Central memory CD4-positive, alpha-beta T cell (primary cell): ENCODE data around the gene IL13.
A peak's percentile ranks its signal among the peaks of the same experiment; 100 is the strongest.

Experiments used
- DNase-seq: peaks from one replicate; pipeline ENCODE4 v3.0.0; 2022

Gene IL13

DNA sequence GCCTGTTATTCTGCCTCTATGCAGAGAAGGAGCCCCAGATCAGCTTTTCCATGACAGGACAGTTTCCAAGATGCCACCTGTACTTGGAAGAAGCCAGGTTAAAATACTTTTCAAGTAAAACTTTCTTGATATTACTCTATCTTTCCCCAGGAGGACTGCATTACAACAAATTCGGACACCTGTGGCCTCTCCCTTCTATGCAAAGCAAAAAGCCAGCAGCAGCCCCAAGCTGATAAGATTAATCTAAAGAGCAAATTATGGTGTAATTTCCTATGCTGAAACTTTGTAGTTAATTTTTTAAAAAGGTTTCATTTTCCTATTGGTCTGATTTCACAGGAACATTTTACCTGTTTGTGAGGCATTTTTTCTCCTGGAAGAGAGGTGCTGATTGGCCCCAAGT, 15.5 kb downstream of the IL13 start:
- no peak for DNase-seq

DNA sequence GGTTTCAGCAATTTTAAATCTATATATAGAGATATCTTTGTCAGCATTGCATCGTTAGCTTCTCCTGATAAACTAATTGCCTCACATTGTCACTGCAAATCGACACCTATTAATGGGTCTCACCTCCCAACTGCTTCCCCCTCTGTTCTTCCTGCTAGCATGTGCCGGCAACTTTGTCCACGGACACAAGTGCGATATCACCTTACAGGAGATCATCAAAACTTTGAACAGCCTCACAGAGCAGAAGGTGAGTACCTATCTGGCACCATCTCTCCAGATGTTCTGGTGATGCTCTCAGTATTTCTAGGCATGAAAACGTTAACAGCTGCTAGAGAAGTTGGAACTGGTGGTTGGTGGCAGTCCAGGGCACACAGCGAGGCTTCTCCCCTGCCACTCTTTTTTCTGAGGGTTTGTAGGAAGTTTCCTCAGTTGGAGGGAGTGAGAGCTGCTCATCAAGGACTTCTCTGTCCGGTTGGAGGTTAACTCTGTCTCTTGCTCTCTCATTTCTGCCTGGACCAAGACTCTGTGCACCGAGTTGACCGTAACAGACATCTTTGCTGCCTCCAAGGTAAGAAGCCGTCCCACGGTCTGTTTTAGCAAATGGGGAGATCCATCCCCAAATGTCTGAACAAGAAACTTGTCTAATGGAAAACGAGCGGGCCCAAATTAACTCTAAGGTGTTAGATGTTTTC, 16.1 kb downstream of the IL13 start, which contains the start of gene IL4:
Gene IL4, plus strand, starts transcription at position 51 of the 692 bp plus-strand sequence. Its CDS starts 62 bp downstream, at position 113.
- DNase-seq = no peak

DNA sequence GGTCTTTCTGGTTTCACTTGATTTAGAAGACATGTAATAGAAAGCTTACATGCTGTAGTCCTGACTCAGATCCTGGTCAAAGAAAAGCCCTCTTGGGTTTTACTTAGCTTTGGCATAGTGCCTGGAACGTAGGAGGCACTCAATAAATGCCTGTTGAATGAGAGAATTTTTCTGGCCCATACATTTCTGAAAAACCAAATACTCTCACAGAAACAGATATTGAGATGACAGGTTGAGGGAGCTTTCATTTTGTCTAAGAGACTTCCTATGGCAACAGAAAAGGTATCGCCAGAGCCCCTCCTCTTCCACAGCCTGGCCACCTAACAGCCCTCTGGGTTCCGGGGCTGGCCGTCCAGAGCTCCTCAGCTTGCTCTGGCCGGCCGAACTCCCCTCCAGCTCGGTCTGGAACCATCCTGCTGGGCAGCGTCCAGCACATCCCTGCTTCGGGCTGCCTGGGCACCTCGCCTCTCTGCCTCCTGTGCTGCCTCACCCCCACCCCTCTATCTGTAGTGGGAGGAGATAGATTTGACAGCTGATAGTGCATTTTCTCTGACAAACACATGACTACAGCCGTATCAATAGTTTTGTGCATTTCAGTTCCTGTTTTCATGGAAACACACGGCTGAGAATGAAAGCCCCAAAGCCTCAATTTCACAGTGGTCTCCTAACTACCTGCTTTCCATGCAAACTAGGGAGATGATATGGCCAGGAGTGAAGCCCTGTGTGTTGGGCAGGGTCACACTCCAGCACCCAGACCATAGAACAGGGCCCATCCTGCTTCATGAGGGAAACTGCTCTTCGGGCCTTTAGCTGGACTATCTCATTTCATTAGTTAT, 16.9 kb downstream of the IL13 start:
- no peak for DNase-seq

DNA sequence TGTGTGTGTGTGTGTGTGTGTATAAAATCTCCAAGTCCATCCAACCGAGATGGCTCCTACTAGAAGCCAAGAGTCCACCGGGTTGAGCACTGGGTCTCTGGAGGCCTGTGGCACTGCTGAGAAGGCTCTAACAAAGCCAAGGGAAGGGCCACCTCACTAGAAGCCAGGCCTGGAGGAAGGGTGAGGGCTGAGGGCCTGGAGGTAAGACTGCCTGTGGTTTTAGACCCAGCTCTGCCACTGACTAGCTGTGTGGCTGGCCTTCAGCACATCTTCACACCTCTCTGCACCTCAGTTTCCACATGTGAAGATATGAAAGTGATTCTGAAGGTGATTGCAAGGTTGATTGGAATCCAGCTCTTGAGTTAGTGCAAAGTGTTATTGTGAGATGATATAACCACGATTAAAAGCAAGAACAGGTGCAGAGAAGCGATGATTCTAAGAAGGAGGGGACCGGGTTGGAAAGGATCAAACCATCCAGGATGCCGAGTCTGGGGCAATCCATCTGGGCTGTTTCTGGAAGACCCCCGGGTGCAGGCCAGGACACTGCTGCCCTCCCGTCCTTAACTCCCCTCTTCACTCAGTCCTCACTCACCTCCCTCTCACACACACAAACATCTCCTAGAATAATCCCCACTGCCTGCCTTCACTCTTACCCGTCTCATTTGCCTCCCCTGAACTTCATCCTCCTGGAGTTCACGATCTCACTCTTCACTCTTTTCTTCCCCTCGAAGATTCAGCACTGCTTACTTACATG, 18.1 kb downstream of the IL13 start:
- DNase-seq = no peak

DNA sequence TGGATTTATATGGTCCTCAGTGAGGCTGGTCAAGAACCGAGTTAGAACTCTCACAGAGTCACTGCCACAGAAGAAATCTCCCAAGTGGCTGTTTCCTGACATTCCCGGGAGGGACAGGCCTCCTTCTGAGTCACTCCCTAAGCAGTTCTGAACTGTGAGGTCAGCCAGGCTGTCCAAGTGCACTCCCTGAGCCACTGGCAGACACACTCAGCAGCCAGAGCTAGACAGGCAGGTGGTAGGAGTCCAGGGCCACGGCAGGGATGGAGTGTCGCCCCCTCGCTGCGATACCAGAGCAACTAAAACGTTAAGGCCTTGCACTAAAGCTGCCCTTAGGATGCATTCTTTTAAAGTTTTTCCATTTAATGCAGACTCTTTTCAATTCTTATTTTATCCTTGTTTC, 19.2 kb downstream of the IL13 start:
- no peak for DNase-seq

DNA sequence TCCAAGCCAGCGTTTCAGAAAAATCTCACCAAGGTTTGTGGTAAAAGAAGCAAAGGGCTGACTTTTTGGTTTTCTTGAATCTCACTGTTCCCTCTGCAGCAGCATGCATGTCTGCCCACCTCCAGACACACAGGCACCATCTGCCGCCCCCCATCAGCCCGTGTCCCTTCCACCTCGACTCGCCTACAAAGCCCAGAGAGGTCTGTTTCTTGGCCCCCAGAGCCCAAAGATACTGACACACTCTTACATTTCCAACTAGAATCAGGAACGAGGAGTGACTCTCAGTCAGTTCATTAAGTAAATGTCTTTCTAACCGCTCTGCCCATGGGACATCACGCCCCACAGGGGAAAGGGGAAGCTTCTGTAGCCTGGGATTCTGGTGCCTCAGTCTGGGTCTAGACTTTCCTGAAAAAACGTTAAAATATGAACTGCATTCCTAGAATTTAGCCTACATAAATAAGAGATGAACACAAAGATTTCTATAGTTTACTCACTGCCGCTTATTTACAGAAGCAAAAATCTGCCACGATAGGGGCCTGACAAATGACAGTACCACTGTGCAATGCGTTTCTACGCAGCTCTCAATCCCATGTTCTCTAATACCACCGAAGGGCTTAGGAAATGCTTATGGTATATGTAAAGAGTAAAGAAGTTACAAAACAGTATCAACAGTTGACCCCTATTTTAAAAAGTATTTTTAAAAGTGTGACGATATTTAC, 19.9 kb downstream of the IL13 start:
- DNase-seq = no peak

DNA sequence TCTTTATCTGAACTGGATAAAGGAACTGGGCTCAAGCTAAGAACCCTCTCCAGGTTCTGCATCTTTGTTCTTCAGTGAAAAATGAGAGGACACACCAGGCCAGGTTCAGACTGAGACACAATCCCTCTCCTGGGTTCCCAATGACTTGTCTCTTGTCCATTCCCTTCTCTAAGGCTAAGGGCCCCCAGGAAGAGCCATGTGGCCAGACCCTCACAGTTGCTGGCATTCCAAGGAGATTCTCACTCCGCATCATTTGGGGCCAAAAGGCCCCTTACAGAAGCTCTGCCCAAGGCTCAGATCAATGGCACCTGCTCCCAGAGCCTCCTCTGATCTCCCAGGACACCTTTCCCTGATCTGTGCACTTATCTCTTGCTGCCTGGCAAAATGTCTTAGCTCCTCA, 20.8 kb downstream of the IL13 start:
- DNase-seq = no peak

DNA sequence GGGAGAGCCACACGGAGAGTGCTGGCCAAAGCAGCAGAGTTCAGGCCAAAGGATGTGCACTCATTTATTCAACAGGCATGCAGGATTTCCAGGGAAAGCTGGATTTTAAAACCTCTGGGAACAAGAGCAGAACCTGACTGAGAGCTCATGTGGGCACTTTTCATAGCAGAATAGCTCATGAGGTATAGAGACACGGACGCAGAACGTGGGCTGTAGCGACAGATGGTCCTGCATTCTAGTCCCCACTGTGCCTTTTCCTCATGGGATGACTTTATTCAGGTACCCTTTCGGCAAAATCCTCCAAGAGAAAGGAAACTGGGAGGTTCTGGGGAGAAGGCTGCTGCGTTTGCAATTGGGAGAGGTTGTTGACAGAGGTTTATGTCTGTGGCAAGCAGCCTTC, 21.2 kb downstream of the IL13 start:
- DNase-seq = no peak

DNA sequence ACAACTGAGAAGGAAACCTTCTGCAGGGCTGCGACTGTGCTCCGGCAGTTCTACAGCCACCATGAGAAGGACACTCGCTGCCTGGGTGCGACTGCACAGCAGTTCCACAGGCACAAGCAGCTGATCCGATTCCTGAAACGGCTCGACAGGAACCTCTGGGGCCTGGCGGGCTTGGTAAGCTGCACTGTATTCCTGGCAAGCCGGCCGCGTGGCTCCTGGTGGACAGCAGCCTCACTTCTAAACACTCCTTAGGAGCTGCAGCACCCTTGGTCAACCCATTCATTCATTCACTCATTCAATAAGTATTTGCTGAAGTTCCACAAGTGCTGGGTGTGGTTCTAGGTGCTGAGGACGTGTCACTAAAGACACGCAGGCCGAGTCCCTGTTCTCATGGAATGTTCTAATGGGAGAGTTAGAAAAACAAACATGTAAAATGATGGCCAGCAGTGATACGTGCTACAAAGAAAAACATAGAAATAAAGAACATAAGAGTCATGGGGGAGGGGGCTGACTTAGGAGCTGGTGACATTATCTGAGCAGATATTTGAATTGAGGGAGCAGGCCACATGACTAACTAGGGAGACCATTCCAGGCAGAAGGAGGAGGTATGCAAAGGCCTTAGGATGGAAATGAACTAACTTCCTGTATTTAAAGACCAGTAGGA, 21.9 kb downstream of the IL13 start:
- DNase-seq = no peak

DNA sequence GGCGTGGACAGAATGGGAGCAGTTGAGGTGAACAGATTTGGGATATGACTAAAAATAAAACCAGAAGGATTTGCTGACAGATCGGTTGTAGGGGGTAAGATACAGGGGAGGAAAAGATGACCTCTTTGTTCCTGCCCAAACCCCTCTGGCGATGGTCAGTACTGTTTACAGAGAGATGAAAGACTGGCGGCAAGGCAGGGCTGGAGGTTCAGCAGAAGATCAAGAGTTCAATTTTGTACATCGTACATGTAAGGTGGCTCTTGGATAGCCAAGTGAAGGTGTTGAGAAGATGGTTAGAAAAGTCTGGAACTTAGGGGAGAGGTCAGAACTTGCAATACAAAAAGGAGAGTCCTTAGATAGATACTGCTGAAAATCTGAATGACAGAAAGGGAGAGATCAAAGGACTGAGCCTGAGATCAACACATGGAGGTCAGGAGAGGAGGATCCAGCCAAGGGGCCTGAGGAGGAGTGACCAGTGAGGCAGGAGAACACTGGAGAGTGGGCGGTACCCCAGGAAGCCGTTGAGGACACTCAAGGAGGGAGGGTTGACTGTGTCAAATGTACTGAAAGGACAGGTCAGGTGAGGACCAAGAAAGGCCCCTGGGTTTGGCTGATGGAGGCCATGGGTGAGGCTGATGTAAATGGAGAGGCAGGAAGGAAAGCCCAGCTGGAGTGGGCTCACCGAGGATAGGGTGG, 23.0 kb downstream of the IL13 start:
- DNase-seq = no peak

DNA sequence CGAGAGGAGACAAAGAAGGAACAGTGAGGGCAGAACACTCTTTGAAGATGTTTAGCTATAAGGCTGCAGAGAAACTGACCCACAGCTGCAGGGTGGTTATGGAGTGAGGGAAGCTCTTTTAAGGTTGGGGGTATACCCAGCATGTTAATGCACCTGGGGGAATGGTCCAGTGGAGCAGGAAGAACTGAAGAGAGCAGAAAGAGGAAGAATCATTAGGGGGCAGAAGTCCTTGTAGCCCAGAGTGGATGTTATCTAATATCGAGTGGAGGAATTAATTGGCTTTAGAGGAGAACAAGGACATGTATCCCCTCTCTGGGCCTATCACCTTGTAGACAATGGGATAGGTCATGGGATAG, 23.5 kb downstream of the IL13 start:
- no peak for DNase-seq

DNA sequence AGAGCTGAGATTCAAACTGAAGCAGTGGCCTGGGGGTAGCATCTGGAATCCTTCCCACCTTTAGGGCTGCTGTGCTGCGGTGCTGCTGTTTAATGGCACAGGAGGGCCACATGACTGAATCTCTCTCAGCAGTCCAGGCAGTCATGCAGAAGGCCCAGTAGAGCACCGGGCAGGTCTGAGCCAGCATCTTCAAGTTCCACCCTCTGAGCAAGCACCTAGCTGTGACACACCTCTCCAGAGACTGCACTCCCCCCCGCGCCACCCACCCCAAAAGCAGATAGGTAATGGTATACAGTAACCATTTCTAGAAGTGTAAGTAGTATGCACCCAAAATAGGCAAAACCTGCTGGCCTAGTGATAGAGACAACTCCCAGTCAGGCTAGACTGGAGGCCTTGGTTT, 24.0 kb downstream of the IL13 start:
- DNase-seq = no peak

DNA sequence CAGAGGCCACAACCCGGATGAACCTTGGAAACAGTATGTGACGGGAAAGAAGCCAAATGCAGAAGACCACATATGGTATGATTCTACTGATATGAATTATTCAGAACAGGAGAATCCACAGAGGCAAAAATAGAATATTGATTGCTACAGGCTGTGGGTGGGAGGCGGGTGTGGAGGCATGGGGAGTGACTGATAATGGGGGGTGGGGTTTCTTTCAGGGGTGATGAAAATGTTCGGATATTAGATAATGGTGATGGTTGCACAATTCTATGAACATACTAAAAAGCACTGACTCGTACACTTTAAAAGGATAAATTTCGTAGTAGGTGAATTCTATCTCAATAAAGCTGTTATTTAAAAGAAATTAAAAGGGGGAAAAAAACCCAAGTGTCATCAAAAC, 26.5 kb downstream of the IL13 start:
- DNase-seq = no peak

DNA sequence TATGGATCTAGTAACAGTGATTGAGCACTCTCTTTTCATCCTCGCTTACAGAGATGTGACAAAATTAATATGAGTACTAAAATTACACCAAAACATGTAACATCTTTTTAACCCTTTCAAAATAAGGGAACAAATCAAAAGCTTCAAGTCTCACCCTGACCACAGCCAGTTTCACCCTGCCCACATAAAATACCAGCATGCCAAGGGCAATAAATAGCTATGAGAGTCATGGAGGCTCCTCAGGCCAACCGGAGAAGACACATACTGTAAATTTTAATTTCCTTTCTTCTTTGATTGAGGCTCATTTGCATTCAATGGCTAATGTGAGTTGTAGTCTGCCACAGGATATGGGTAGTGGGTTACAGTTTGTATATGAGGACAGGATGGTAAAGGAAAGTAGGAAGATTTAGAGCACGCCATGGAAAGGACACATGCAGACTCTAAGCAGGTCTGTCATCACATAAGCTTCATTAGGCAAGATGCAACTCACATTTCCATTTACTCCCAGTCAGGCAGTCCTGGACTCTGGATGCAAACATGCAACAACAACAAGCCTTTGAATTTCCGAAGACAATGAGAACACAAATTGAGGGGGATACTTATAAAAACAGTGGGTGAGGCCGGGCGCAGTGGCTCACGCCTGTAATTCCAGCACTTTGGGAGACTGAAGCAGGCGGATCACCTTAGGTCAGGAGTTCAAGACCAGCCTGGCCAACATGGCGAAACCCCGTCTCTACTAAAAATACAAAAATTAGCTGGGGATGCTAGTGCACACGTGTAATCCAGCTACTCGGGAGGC, 27.1 kb downstream of the IL13 start:
- DNase-seq = no peak

DNA sequence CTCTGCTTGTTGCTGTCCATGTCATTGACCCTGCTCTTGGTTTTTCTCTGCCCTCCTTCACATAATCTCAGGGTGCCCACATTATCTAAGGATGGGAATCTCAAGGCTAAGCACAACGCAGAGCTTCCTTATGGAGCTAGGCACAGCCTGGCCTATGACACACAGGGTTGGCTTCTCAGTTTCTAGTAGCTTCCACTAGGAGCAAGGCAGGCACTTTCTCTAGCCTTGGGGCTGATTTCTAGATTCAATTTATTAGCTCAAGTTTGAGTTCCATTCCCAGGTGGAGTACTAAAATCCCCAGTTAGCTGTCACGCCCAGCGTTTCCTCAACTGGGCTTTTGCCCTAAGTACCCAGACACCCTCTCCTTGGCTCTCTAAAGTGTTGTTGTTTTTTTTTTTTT, 28.2 kb downstream of the IL13 start:
- no peak for DNase-seq

DNA sequence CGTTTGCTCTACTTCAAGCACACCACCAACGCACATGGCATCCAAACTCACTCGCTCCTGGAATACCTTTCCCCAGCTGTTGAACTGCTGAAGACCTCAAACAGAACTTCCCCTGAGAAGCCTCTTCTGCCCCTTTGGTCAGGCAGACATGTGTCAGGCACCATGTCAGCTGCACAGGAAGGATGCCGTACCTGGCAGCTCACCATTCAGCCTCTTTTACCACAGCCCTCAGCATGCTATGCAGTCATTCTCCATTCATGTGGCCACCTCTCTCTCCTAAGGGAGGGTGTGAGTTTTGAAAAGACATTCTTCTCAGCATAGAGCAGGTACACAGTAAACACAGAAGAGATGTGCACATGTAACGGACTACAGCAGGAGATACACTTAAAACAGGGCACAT, 30.0 kb downstream of the IL13 start:
- peak; percentile 63 for DNase-seq

DNA sequence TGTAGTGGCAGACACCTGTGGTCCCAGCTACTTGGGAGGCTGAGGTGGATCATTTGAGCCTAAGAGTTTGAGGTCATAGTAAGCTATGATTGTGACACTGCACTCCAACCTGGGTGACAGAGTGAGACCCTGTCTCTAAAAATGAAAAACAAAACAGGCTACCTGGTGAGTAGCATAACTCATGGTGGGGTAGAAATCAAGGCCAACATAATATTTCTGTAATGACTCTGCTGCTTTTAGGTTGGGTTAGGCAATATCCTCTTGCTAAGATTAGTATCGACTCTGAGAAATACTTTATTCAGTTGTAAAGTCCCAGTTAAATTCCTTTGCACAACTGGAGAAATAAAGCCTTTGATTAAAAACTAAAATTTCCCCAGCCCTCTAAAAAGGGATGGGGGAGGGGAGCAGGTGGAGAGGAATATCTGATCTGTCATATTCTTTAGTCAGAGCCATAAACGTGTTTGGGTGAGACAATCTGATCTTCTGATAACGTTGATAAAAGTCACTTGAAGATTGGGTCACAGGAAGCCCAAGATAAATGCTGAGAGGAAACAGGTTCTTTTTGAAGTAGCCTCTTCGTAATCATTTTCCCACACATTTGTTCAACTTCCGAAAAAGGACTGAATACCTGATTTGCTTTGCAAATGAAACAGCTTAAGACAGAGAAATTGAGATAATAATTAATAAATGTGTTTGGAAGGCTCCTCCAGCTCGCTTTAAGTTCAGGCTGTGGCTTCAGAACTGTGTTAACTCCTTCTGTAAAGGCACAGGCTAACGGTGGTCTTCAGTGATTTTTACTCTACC, 30.8 kb downstream of the IL13 start:
- DNase-seq = peak; percentile 53

DNA sequence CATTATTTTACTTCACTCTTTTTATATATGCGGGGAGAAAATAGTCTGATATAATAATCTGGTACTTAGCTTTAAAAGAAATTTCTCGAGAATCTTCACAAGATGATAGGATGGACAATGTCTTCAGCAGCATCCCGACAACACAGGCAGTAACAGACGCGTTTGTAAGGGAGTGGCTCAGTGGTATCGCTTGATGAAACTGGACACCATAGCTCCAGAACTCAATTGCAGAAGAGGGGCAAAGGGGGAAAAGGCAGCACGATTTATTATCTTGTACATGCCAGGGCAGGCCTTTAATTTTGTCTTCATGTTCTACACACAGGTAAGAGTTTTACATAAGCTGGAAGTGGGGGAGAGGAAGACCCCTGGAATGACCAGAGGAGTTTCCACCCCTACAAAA, 31.5 kb downstream of the IL13 start:
- DNase-seq = no peak

DNA sequence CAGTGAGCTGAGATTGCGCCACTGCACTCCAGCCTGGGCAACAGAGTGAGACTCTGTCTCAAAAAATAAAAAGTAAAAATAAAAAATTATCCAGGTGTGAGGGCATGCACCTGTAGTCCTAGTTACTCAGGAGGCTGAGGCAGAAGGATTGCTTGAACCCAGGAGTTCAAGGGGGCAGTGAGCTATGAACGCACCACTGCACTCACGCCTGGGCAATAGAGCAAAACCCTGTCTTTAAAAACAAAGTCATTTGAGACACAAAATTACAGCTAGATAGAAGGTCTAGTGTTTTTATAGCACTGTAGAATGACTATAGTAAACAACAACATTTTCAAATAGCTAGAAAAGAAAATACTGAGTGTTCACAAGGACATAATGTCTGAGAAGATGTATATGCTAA, 32.2 kb downstream of the IL13 start:
- DNase-seq = no peak
